Sigmoid colon (tissue), 7 donors: Measurements from ENCODE around the gene AZIN2. TPM values are rescaled to one million over a fixed set of nuclear protein-coding genes. Genes with fewer than 3 reads are reported as not detected.
"Not testable (repeated sequence)": the region's sequence is repeated elsewhere in the genome, so short reads cannot be mapped to it uniquely, and the experiment has no call there.

ENCODE experiments used
- DNase-seq: peaks from one replicate; pipeline ENCODE4 v3.0.0-alpha.2; 2019
- H3K27ac ChIP-seq, 4 donors: fragments of 200-600 bp; sonication (generic); one replicate each; pipeline ENCODE4 v1.5.1; 2016 to 2019; ENCODE audit warnings: mild to moderate bottlenecking in 1 of 4
- H3K27me3 ChIP-seq, 3 donors: fragments of 200-600 bp; sonication (generic); one replicate each; pipeline ENCODE4 v1.5.1; 2019; ENCODE audit warnings: mild to moderate bottlenecking in 1 of 3
- H3K36me3 ChIP-seq, 4 donors: fragments of 200-600 bp; sonication (generic); one replicate each; pipeline ENCODE4 v1.5.1; 2016 to 2019
- H3K4me1 ChIP-seq, 4 donors: fragments of 200-600 bp; sonication (generic); one replicate each; pipeline ENCODE4 v1.5.1; 2017 to 2019
- H3K4me3 ChIP-seq, 4 donors: fragments of 200-600 bp; sonication (generic); one replicate each; pipeline ENCODE4 v1.5.1; 2017 to 2019; ENCODE audit warnings: mild to moderate bottlenecking in 2 of 4, moderate library complexity in 1 of 4
- H3K9me3 ChIP-seq, 4 donors: fragments of 200-600 bp in 3 of 4; sonication (generic) in 3 of 4; one replicate each; pipeline versions ENCODE4 v1.5.1 to v1.6.1; 2013 to 2019
- CTCF ChIP-seq, 4 experiments: fragments of 450-650 bp in 3 of 4; fragments of 200-600 bp in 1 of 4; IDR thresholded peaks; one replicate each; pipeline ENCODE4 v1.5.1; 2016 to 2019; ENCODE audit warnings: antibody characterized with exemption in 4 of 4, mild to moderate bottlenecking in 3 of 4, moderate library complexity in 2 of 4
- EP300 ChIP-seq, 4 donors: sonication (generic); formaldehyde crosslinking; IDR thresholded peaks; one replicate each; pipeline ENCODE4 v1.6.1; 2017; ENCODE audit warnings: antibody characterized with exemption in 4 of 4
- POLR2A ChIP-seq, 2 donors: fragments of 450-650 bp; IDR thresholded peaks; one replicate each; pipeline ENCODE4 v1.6.1; 2016; ENCODE audit warnings: antibody characterized with exemption in 2 of 2, mild to moderate bottlenecking in 2 of 2, moderate library complexity in 2 of 2
- POLR2AphosphoS5 ChIP-seq, 4 donors: sonication (generic); formaldehyde crosslinking; IDR thresholded peaks; one replicate each; pipeline ENCODE4 v1.6.1; 2017; ENCODE audit warnings: antibody characterized with exemption in 4 of 4
- WGBS, 2 donors: extraction: QIAGEN DNeasy Blood & Tissue Kit; methylation state at CpG; one replicate each; pipeline ENCODE4 v1.1.7; 2013; 5-methylcytosine and 5-hydroxymethylcytosine counted together
- intact Hi-C: fragments of 100-400 bp; cut with DNase I; formaldehyde crosslinking; loops from one replicate; pipeline ENCODE4 v1.15.1; 2023
- polyA plus RNA-seq, 3 donors: library from polyadenylated mRNA; stranded (reverse); fragments of 200-250 nt; gene quantifications; one replicate each; pipeline ENCODE4 v1.2.3, GENCODE V29; 2013
- total RNA-seq, 4 donors: library from RNA; depleted of rRNA; stranded (reverse); fragments of >200 nt; gene quantifications; one replicate each; pipeline ENCODE4 v1.1.0, GENCODE V29; 2016
- donor health status: healthy with polysubstance abuse.
- donor health status: Bipolar disorder and iron deficiency.
- donor health status: healthy.

AZIN2 gene
- total and polyA plus RNA-seq, 7 donors, result 1.1 to 30.9 (median 2.5) TPM

DNA sequence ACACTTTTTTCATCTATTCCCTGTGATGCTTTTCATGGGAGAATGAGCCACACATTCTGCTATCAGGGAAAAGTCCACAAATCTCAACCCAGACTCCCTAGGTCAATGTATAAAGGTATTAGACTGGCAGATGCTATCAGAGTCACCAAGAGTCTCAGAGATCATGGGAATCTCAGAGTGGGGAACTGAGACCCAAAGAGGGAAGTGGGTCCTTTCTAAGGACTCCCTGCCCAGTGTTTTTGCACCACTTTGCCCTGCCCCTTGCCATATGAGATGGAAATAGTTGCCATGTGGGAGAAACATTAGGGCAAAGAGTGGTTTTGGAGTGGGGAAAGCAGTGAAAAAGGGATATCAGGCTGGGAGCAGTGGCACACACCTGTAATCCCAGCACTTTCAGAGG is 19.1 kb upstream of the AZIN2 start:
- peaks cover 16 to 34% (median 20%) of the 10 kb centered on the region in 4 donors for H3K9me3 ChIP-seq
- H3K4me3 ChIP-seq, result no peak overlapping the region
- H3K36me3 ChIP-seq, result no peaks in the 10 kb centered on the region
- no peaks in the 10 kb centered on the region for H3K27me3 ChIP-seq
- H3K4me1 ChIP-seq, result no peaks in the 10 kb centered on the region
- intact Hi-C loops, result no loop called here
- DNase-seq, result no peak
- TF ChIP-seq CTCF (IDR thresholded peaks at IDR 0.05) (no peak), POLR2AphosphoS5 (IDR thresholded peaks at IDR 0.05) (no peak), EP300 (IDR thresholded peaks at IDR 0.05) (no peak), POLR2A (IDR thresholded peaks at IDR 0.05) (no peak)
- no peak overlapping the region for H3K27ac ChIP-seq

GRCh38 chr1:33064284-33064683 is 16.7 kb upstream of the AZIN2 start:
- H3K4me1 ChIP-seq, DNase-seq, H3K27me3 ChIP-seq, H3K27ac ChIP-seq, H3K36me3 ChIP-seq, intact Hi-C loops, H3K4me3 ChIP-seq: not testable (repeated sequence)
- WGBS, 2 donors, result 90 to 91% methylated on average over 9 of the region's 9 CpGs
- peaks cover 16 to 34% (median 20%) of the 10 kb centered on the region in 4 donors for H3K9me3 ChIP-seq

- Histone ChIP-seq H3K4me1 (no peaks in the 10 kb centered on the region), H3K27ac (no peak overlapping the region), H3K36me3 (no peaks in the 10 kb centered on the region), H3K4me3 (no peak overlapping the region), H3K9me3 (peaks cover 16 to 34% (median 20%) of the 10 kb centered on the region in 4 donors), H3K27me3 (no peaks in the 10 kb centered on the region)
- 92 to 94% methylated on average over 10 of the region's 10 CpGs for WGBS, 2 donors
- no peak for DNase-seq
- intact Hi-C loops, result no loop called here
- TF ChIP-seq EP300 (IDR thresholded peaks at IDR 0.05) (no peak), CTCF (IDR thresholded peaks at IDR 0.05) (no peak), POLR2AphosphoS5 (IDR thresholded peaks at IDR 0.05) (no peak), POLR2A (IDR thresholded peaks at IDR 0.05) (no peak)
Observed at GRCh38 chr1:33065301-33065700, 15.7 kb upstream of the AZIN2 start.

DNA sequence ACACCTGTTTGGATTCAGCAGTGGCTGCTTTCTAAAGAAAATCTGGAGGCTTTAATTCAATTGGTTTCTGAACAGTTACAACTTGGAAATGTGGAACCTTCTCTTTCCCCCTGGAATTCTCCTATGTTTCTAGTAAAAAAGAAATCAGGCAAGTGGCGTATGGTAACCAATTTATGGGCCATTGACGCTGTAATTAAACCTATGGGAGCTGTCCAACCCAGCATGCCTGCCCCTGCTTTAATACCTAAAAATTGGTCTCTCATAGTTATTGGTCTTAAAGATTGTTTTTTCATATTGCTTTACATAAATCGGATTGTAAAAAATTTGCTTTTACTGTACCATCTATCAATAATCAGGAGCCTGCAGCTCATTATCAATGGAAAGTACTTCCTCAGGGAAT is 14.5 kb upstream of the AZIN2 start:
- H3K9me3 ChIP-seq, result peaks cover 16 to 33% (median 20%) of the 10 kb centered on the region in 4 donors
- H3K36me3 ChIP-seq, DNase-seq, H3K4me3 ChIP-seq, H3K27me3 ChIP-seq, H3K4me1 ChIP-seq, intact Hi-C loops, H3K27ac ChIP-seq: not testable (repeated sequence)
- 94 to 96% methylated on average over 3 of the region's 3 CpGs for WGBS, 2 donors

DNA sequence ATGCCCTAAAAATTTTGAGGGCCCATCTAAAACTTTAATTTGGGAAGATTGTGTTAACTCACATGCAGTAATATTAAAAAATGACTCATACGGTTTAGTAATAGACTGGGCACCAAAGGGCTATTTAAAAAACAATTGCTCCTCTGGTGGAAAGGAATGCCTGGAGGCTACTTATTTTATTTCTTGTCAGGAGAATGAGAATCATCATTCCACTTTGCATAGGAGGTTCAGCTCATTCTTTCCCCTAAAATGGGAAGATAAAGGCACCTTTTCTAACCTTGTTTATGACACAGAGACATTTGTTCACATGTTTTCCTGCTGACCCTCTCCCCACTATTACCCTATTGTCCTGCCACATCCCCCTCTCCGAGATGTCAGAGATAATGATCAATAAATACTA is 12.8 kb upstream of the AZIN2 start:
- DNase-seq, result not testable (repeated sequence)
- WGBS, 2 donors, result 58 to 68% methylated on average over 2 of the region's 2 CpGs

GRCh38 chr1:33070628-33071027 is 10.3 kb upstream of the AZIN2 start:
- 96 to 98% methylated on average over 1 of the region's 1 CpG for WGBS, 2 donors
- TF ChIP-seq EP300 (IDR thresholded peaks at IDR 0.05), result no peak
- TF ChIP-seq POLR2A (IDR thresholded peaks at IDR 0.05), result no peak
- TF ChIP-seq POLR2AphosphoS5 (IDR thresholded peaks at IDR 0.05), result no peak
- no peak for TF ChIP-seq CTCF (IDR thresholded peaks at IDR 0.05)
- H3K27me3 ChIP-seq, result no peaks in the 10 kb centered on the region

More for the DNA sequence above, 12.8 kb upstream of the AZIN2 start:
- H3K4me1 ChIP-seq, intact Hi-C loops, H3K27ac ChIP-seq, H3K4me3 ChIP-seq, H3K36me3 ChIP-seq, H3K27me3 ChIP-seq: not testable (repeated sequence)
- peaks cover 16 to 25% (median 20%) of the 10 kb centered on the region in 4 donors for H3K9me3 ChIP-seq

More at GRCh38 chr1:33070628-33071027, 10.3 kb upstream of the AZIN2 start:
- DNase-seq, result no peak
- Histone ChIP-seq H3K36me3 (no peaks in the 10 kb centered on the region), H3K4me1 (no peaks in the 10 kb centered on the region), H3K9me3 (peaks cover 0 to 7% (median 2%) of the 10 kb centered on the region in 4 donors), H3K4me3 (no peak overlapping the region), H3K27ac (no peak overlapping the region)
- intact Hi-C loops, result no loop called here
